HG03571 (cell line): ENCODE results near the gene SMARCD2.
"Not testable (repeated sequence)": the region's sequence is repeated elsewhere in the genome, so short reads cannot be mapped to it uniquely, and the experiment has no call there.

Source experiments
- ATAC-seq: cut with Tn5 transposase; IDR thresholded peaks from one replicate; pipeline ENCODE4 v1.9.1; 2021; ENCODE audit not compliant: unreplicated experiment

The SMARCD2 gene

GRCh38 chr17:63842540-63843386 is at the start of gene SMARCD2:
SMARCD2 (minus strand) TSS chr17:63842685; CDS start chr17:63842674, 11 bp downstream.
- peak; percentile 68 for ATAC-seq

DNA sequence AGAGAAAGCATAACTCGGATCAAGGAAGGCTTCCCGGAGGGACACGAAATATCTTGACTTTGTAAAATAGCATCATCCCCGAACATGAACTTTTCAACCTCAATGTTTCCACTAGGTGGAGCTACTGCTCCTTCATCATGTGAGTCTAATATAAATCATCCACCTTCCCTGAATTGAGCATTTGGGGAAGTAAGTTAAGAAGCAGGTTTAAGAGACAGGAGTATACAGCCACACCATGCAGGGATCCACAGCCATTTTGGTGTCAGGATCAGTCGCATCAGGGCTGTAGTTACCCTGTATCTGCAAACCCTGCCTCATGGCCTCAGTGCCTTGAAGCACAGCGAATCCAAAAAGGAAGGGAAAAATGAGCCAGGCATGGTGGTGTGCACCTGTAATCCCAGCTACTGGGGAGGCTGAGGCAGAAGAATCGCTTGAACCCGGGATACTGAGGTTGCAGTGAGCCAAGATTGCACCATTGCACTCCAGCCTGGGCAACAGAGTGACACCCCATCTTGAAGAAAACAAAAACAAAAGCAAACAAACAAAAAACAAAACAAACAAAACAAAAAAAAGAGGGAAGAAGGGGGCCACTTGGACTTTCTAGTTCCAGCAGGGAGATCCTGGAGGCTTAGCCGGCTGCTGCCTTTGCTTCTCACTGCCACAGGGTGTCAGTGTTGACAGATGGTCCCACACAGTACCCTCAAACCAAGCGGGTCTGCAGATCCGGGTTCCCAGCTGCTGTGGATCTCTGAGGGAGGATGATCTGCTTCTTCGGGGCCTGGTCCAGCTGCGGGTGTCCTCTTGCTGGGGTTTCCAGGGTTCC is 46.8 kb upstream of the SMARCD2 start:
- ATAC-seq: not testable (repeated sequence)

DNA sequence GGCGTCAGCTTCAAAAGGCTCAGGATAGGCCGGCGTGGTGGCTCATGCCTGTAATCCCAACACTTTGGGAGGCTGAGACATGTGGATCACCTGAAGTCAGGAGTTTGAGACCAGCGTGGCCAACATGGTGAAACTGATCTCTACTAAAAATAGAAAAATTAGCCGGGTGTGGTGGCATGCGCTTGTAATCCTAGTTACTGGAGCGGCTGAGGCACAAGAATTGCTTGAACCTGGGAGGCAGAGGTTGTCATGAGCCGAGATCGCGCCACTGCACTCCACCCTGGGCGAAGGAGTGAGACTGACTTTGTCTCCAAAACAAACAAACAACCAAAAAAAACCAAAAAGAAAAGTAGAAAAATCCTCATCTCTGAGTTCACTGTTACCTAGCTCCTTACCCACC is 42.6 kb upstream of the SMARCD2 start:
- ATAC-seq: not testable (repeated sequence)

DNA sequence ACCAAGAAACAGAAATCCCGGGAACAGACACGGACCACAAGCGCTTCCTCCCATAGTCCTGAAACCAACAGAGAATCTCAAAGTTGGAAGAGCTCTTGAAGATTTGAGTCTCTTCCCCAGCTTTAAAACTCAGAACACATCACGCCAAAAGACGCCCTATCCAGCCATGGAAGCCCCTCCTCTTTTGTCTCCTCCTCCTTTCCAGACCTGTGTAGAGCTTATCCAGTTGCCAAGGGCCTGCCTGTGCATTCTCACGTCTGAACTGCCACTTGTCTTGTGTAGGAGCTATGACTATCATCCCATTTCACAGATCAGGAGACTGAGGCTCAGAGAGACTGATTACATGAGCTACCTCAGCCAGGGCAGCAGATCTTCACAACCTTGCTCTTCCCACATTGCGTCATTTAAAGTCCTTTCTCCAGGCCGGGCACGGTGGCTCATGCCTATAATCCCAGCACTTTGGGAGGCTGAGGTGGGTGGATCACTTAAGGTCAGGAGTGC is 40.2 kb upstream of the SMARCD2 start:
- ATAC-seq: not testable (repeated sequence)

DNA sequence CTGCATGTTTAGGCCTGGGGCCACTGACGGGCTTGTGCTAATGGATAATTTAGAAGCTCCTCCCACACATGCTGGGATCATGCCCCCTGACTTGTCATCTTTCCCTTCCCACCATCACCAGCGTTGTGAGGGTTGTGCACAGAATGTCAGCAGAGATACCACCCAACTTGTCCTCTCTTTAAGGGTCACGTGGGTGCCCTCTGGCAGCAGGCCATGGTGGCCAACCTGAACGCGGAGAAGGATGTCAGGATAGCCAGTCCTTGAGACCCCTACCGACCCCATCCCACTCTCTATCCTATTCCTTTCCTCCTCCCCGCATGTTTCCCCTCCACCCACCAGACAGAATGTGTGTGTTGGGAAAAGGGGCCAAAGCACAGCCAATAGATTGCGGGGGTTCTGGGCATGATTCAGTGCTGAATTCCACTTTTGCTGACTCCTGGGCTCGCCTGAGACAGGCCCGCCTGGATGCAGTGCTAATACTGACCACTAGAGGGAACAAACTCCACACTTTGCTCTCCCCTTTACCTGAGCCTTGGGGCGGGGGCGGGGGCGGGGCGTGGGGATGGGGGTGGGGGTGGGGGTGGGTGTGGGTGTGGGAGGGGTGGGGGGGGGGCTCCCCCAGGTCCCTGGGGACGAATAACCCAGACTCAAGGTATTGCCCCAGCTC is 39.6 kb upstream of the SMARCD2 start, which contains the start of gene GH2:
Gene GH2 (minus strand): TSS at position 10 of the 667 bp plus-strand sequence. CDS start 143 bp downstream, outside the sequence.
- ATAC-seq: no peak

- not testable (repeated sequence) for ATAC-seq
These were observed 38.9 kb upstream of the SMARCD2 start for GRCh38 chr17:63881337-63881736.

DNA sequence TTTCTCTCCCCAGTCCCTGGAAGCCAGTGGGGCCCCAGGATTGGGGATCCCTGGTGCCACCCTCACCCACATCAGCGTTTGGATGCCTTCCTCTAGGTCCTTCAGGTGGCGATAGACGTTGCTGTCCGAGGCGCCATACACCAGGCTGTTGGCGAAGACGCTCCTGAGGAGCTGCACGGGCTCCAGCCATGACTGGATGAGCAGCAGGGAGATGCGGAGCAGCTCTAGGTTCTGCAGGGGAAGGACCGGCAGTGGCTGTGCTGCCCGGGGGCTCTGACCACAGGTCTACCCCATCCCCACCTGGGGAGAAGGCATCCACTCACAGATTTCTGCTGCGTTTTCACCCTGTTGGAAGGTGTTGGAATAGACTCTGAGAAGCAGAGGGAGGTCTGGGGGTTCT is 38.2 kb upstream of the SMARCD2 start:
- ATAC-seq: no peak

GRCh38 chr17:63878413-63878812 is 35.9 kb upstream of the SMARCD2 start:
- not testable (repeated sequence) for ATAC-seq

DNA sequence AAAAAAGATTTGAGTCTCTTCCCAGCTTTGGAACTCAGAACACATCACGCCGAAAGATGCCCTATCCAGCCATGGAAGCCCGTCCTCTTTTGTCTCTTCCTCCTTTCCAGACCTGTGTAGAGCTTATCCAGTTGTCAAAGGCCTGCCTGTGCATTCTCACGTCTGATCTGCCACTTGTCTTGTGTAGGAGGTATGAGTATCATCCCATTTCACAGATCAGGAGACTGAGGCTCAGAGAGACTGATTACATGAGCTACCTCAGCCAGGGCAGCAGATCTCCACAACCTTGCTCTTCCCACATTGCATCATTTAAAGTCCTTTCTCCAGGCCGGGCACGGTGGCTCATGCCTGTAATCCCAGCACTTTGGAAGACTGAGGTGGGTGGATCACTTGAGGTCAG is 32.2 kb upstream of the SMARCD2 start:
- ATAC-seq: not testable (repeated sequence)

GRCh38 chr17:63874061-63874626 is 31.7 kb upstream of the SMARCD2 start:
- ATAC-seq: not testable (repeated sequence)

GRCh38 chr17:63873577-63873976 is 31.1 kb upstream of the SMARCD2 start, which contains the start of gene CSH2:
CSH2 (minus strand) TSS chr17:63873677; CDS start chr17:63873614, 63 bp downstream.
- not testable (repeated sequence) for ATAC-seq

DNA sequence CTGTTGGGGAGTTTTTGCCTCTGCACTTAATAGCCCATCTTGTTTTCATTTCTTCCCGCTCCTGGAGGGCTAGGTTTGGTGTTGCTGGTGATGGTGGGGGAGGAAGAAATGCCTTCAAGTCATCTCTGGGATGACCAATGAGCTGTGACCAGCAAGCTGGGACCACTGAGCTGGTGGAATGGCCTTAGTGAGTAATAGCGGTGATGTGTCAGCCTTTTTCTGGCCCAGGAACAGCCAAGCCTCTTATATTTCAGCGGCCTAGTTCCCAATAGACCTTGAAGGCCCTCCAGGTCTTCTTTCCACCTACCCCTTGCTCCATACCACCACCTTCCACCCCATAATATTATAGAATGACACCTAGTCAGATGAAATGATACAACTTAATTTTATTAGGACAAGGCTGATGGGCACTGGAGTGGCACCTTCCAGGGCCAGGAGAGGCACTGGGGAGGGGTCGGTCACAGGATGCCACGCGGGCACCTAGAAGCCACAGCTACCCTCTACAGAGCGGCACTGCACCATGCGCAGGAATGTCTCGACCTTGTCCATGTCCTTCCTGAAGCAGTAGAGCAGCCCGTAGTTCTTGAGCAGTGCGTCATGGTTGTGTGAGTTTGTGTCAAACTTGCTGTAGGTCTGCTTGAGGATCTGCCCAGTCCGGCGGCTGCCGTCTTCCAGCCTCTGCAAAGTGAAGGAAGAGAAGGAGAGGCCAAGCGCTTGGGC is 29.3 kb upstream of the SMARCD2 start:
- not testable (repeated sequence) for ATAC-seq

DNA sequence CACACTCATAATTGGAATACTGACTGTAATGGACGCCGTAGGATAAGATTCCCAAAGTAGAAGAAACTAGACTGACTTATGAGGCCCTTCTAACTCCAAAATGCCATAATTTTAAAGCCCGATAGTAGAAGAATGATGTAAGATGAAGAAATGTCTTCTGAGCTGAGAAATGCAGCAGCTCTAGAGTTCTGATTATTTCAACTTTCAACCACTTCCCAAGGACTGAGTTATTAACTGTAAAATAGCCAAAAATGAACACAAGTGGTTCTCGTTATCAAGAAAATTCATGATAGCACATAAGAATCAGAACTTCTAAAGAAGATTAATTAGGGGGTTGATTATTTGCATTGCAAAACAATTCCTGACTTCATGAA is 27.8 kb upstream of the SMARCD2 start:
- ATAC-seq: not testable (repeated sequence)

GRCh38 chr17:63869491-63870291 is 27.2 kb upstream of the SMARCD2 start:
- ATAC-seq: not testable (repeated sequence)

DNA sequence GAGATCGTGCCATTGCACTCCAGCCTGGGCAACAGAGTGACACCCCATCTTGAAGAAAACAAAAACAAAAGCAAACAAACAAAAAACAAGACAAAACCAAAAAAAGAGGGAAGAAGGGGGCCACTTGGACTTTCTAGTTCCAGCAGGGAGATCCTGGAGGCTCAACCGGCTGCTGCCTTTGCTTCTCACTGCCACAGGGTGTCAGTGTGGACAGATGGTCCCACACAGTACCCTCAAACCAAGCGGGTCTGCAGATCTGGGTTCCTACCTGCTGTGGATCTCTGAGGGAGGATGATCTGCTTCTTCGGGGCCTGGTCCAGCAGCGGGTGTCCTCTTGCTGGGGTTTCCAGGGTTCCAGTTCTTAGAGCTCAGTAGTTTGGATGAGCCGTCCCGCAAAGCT is 24.1 kb upstream of the SMARCD2 start:
- not testable (repeated sequence) for ATAC-seq

GRCh38 chr17:63859257-63859656 is 16.8 kb upstream of the SMARCD2 start:
- no peak for ATAC-seq

GRCh38 chr17:63856425-63856824 is 13.9 kb upstream of the SMARCD2 start:
- ATAC-seq: not testable (repeated sequence)

- no peak for ATAC-seq
These were observed 12.7 kb upstream of the SMARCD2 start for GRCh38 chr17:63855185-63855584.

GRCh38 chr17:63854709-63855108 is 12.2 kb upstream of the SMARCD2 start:
- ATAC-seq: no peak
